ENCODE data around the gene UBL4B.

Gene UBL4B

DNA sequence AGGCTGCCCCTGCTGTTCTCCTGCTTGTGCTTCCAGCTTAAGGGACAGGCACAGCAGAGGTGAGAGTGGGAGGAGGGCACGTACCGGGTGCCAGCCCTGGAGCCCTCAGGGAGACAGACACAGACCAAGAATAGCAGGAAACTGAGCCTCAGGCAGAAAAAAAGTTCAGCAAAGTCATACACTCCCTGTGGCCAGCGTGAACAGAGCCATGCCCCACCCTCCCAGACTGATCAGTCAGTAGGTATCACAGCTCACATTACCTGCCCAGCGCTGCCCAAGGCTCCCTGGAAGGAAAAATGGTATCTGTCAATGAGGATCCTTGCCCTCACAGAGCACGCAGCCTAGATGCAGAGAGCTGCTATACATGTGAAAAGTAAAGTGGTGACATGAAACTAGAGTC, 1.3 kb downstream of the UBL4B start:
- no peak for DNase-seq (ENCODE audit: low read depth, low spot score)

DNA sequence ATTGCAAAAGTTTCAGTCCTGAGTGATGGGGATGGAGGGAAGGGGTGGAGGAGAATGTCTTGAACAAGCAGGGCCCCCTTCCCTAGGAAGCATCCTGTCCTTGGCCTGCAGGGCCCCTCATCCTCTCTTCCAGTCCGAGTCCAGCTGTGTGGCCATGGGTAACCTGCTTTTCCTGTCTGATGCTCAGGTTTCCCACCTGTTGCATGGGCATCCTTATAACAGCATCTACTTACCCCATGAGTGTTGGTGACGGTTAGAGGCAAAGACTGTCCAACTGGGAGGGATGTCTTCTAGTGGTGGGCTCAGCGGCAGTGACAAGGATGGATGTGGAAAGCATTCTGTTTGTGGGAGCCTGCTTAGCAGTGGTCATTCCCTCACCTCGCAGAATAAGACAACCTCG, 1.9 kb downstream of the UBL4B start:
- DNase-seq (ENCODE audit: low read depth, low spot score), result no peak

DNA sequence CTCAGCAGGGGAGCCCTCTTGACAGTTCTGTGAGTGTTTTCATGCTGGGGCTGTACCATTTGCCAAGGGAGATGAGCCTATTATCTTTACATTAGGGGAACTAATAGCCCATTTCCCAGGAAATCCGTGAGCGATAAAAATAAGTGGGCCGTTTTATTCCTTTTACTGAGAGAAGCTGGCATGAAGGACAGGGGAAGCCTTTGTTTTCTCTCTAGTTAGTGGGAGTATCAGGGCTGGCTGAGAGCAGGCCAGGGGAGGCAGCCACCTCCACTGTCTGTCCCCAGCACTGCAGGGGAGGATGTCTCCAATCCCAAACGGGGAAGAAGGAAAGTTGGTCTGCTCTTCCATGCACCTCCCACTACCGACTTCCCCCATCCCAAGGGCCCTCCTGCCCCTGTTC, 2.5 kb downstream of the UBL4B start:
- DNase-seq (ENCODE audit: low read depth, low spot score), result no peak

DNA sequence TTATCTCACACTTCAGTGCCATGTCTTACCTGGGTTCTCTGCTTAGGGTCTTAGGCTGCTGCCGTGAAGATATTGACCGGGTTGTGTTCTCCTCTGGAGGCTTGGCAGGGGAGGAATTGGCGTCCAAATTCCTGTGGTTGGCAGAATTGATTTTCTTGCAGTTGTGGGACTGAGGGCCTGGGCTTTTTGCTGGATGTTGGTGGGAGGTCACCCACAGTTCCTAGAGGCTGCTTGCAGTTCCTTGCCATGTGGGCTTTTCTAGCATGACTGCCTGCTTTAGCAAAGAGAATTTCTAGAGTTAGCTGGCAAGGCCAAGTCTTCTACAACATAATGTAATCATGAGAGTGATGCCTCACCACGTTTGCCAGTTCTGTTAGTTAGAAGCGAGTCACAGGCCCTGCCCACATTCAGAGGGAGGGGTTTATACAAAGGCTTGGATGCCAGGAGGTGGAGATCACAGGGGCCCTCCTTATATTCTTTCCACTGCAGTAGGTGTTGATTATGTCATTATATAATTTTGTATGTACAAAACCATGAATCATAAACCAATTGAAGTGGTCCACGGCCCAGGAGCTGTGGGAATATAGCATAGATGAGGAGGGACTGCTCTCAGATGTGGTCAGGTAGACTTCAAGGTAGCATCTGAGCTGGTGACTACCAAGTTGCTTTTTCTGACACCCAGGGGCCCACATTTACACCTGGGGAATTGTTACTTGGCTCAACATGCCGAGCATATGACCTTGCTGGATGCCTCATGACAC, 6.6 kb downstream of the UBL4B start:
- DNase-seq (ENCODE audit: low read depth, low spot score), result no peak

DNA sequence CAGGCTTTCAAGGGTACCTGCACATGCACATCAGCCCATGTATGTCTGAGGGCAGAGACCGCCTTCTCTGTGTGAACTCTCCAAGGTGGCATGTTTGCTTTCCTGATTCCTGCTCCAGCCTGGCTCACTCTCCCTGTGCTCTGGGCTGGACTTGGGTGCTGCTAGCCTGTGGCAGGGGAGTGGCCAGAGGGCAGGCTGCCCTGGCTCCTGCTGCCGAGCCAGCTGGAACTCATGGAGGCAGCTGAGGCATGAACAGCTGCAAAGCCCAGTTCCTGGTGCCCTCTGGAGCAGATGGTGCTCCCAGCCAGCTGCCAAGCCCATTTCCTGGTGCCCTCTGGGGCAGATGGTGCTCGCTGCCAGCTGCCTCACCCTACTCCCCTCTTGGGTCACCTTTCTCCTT, 7.6 kb downstream of the UBL4B start:
- DNase-seq (ENCODE audit: low read depth, low spot score), result no peak

DNA sequence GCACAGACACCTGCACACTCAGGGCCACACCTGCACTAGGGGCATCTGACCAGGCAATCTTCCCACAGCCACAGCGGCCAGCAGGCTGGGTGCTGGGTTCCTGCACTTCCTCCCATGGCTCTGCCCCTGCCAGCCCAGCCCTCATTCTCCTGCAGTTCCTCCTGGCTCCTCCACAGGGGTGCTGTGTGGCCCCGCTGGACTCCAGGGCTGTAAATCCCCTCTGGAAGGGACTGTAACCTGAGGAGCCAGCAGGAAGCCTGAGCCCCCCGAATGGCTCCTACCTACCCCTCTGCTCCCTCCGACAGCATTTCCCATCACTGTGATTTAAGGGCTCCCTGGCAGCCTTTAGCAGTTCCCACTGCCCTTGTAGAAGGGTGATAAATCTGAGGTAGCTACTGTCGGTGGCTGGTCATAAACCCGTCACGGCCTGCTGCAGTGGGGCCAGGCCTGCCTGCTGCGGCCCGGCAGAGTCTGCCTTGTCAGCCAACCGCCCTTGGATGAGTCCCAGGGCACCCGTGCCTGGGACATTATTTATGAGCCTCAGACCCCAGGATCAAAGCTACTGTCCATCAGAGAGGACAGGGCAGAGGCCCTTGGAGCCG, 8.8 kb downstream of the UBL4B start:
- no peak for DNase-seq (ENCODE audit: low read depth, low spot score)

DNA sequence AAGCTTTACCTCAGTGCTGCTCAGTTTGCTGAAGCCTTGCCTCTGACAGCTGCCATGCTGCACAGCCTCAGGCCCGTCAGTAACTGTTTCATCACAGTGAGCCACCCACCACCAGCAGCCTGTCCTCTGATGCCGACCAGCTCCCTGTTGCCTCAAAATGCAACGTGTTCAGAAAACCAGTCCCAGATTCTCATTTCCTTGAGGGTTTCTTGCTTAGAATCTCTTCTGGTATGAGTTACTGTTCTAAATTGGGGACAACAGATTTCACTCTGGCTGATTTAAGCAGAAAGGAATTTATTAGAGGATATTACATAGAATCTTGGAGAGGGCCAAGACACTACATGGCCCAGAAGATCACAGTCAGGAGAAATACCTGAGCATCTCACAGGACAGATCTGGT, 11.0 kb downstream of the UBL4B start:
- no peak for DNase-seq (ENCODE audit: low read depth, low spot score)

DNA sequence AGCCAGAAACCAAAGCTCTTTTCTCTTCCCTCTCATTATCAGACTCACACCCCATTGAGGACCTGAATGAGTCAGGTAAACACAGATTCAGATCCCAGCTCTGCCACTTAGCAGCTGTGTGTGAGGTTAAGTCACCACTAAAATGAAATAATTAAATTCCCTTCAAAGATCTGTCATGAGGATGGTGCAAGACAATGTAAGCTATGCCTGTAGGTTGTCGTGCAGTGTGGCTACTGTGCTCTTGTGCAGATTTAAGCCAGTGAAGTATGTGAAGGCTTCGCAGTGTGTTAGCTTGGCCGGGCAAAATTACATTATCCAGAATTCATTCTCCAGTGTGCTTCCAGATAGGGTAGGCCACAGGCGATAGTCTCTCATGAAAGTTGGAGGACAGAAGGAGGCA, 13.6 kb downstream of the UBL4B start:
- no peak for DNase-seq (ENCODE audit: low read depth, low spot score)

DNA sequence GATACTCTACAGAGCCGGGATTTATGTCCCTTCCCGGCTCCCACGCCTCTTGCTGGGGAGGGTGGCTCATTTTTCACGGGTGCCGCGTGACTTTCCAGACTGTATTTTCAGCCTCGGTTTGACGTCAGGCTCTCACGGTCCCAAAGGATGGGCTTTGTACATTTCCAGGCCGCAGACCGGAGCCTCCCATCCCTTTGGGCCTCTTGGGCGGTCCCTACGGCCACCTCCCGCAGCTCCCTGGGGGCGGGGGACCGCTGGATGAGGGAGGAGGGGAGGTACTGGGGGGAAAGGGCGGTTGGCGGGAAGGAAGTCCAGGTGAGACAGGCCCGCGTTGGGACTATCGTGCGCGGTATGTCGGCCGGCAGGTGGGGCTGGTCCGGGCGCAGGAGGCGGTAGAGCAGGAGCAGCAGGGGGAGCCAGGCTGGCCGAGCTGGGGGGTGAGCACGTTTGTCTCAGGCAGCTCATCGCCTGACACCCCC, 17.9 kb downstream of the UBL4B start:
- no peak for DNase-seq (ENCODE audit: low read depth, low spot score)

DNA sequence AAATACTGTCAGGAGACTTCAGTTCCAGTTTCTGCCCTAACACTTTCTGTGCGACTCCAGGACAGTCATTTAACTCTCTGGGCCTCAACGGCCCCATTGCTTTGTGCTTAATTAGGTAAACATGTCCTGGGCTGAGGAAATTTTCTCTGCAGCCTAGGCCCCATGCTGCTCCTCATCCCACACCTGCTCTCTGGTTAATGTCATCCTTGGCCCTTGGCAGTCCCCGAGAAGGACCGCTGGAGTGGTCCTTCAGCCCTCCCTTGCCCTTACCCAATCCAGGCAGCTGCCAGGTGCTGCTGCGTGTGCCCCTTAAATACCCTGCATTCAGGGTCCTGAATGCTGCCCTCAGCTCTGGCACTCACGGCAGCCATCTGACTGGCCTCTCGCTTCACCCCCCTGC, 18.7 kb downstream of the UBL4B start:
- no peak for DNase-seq (ENCODE audit: low read depth, low spot score)

DNA sequence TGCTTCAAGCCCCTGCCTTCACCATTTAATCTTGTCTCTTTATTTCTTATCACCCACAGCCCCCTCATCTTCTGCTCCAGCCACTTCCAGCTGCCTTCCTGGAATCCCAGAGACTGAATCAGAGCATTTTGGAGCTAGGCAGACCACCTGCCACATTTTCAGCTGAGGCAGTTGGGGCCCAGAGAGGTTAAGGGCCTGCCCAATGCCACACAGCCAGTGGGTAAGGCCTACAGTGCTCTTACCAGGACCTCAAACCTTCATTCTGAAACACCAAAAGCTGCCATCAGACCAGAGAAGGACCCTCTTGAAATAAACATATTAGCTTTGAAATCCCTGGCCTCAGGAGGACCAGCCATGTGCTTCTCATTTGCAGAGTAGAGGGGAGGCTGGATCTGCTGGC, 20.4 kb downstream of the UBL4B start:
- DNase-seq (ENCODE audit: low read depth, low spot score), result no peak

DNA sequence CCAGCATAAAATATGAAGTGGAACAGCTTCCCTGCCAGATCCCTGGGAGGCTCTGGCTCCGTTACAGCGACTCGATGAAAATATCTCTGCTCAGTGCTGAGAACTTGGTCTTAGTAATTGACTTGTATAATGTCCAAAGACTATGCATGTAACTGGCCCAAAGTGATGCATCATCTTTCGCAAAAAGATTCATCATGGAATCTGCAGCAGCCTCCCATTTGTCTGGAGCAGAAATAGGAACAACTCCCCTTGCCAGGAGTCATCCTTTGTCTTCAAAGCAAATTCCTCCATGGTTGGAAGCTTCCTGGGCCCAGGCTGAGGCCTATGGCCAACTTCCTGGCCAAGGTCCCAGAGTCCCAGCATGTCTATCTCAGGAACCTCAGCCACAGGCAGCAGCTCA, 21.2 kb downstream of the UBL4B start:
- no peak for DNase-seq (ENCODE audit: low read depth, low spot score)

DNA sequence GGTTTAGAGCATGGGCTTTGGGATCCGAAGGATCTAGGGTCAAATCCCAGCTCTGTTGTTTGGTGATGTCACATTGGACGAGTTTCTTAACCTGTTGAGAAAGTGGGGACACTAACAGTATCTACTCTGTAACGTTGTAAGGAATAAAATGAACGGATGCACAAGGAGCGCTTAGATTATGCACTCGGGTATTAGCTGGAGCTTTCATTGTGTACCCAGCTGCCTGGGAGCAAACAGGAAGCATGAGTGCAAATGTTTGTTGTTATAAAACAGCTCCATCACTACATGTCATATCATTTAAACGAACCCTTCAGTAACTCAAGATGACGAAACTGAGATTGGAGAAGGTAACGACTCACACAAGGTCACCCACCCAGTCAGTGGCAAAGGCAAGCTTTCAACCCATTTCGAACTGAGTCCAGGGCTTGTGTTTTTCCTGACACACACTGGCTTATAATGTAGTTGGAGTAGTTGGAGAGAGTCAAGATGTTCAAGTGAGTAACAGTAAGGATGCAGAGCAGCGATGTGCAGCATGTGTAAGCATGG, 21.9 kb downstream of the UBL4B start:
- DNase-seq (ENCODE audit: low read depth, low spot score), result no peak

DNA sequence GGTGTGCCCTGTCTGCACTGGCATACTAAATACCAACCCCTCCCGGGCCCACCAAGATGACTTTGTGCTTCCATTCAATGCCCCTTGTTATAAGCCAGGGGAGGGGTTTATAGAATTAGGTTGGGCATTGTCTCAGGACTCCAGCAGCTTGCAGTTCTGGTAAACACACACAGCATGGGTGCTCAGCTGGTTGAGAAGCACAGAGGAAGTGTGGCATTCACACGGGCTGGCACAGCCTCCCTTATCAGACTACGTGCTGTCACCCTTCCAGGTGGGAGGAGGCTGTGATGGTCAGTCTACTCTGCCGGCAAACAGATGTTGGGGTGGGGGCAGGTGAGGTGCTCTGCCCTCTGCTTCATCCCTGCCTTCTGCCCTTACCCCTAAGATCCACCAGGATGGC, 23.0 kb downstream of the UBL4B start:
- no peak for DNase-seq (ENCODE audit: low read depth, low spot score)

DNA sequence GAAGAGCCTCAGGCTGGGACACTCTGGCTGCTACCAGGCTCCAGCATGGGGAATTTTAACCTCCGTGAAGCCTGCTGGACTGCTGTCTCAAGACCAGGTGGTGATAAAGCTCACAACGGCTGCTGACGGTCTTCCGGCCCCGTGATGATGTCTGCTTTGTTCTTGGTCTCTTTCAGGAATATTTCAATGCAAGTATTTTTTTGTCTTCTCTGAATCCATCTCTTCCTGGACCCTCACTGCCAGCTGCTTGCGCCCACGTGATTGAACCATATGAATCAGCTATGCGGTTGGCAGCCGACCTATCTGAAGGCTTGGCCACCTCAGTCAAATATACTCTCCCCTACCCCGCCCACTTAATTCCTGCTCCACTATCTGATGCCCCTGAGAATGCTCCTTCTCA, 23.4 kb downstream of the UBL4B start:
- DNase-seq (ENCODE audit: low read depth, low spot score), result no peak

DNA sequence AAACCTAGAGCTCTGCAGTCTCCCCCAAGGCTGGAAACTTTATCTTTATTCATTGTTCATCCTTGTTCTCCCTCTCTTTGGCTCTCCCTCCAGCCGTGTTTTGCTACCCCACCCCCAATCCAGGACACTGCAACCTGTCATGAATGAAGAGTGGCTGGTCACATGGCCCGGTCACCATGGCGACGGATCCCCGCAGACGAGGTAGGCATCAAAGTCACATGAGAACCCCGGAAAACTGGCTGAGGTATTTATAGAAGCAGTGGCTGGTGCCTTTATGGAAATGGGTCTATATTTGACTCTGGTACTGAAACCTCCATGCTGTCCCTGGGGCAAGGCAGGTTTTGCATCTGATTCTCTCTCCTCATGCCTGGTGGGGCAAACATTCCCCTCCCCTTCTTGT, 24.7 kb downstream of the UBL4B start:
- DNase-seq (ENCODE audit: low read depth, low spot score), result no peak

DNA sequence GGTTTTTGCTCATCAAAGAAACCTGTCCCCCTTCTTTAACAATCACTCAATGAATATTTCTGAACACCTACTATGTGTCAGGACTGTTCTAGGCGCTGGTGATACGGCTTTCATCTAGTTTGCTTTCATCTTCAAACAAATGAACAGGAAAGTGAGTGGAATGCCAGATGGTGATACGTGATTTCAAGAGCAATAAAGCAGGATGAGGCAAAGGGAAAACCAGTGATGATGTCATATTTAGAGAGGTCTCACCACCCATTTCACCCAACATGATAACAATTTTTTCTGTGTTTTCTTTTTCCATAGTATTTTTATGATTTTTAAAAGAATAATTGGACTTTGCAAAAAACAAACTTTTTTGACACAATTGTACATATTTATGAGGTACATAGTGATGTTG, 26.7 kb downstream of the UBL4B start:
- no peak for DNase-seq (ENCODE audit: low read depth, low spot score)

DNA sequence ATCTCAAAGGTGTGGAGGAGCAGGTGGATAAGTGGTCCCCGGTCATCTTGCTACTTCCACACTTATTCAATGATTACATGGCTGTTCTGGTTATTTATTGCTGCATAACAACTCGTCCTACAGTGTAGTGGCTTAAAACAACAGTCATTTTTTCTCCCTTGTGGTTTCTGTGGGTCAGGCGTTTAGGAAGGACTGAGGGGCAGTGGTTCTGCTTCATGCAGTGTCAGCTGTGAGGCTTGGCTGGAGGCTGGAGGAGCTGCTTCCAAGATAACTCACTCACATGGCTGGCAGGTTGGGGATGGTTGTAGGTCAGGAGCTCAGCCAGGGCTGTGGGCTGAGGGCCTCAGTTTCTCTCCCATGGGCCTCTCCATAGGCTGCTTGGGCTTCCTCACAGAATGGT, 32.1 kb downstream of the UBL4B start:
- DNase-seq (ENCODE audit: low read depth, low spot score), result no peak

DNA sequence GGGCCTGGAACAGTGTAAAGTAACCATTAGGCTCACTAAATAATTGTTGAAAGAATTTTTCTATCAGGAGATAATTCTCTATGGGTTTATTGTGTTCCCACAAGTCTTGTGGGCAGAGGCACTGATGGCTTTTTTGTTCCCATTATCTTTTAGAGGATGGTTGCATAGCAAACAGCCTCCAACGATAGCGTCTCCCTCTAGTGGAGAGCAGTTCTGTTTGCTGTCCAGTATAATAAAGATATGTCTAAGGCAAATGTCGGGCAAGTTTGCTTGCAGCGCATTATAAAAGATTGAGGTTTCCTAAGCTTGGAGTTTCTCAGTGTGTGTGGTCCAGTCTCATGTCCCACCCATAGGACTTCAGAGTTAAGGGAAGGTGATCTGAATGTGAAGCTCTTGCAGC, 36.7 kb downstream of the UBL4B start:
- no peak for DNase-seq (ENCODE audit: low read depth, low spot score)

DNA sequence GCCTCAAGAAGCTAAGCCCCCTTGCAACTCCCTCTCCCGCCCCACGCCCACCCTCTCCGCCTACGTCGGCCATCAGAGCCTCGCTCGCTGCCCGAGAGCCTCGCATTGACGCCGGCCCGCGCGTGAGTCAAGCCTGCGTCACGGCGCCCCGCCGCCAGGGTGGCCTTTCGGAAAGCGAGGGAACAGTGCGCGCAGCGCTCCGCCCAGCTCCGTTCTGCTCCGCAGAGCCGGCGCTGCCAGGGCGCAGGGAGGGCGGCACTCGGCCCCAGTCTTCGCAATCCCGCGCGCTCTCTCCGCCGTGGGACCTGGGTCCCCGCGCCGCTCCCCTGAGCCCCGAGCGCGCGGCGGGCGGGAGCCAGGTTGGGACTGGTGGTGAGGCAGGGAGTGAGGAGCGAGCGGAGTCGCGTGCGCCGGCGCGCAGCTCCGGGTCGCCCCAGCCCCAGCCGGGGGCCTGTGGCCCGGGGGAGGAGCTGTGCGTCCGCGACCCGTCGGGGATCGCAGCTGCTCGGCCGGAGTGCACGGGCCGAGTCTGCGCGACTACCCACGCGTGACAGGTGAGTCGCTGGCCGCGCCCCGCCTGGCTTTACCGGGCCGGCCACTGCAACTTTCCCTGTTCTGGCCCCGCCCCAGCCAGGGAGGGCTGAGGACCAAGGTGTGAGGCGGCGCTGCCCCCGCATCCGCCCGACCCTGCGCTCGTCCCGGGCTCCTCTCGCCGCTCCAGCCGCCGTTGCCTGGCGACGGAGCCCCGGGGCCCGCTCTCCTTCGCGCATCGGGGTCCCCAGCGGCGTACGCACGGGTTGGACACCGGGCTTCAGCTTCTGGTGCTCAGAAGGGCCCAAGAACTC, 38.3 kb downstream of the UBL4B start, which contains the start of gene SLC6A17:
TSS of gene SLC6A17 (plus strand) at position 165 of the 845 bp plus-strand sequence. CDS start 16,436 bp downstream, outside the sequence.
- DNase-seq (ENCODE audit: low read depth, low spot score), result no peak

DNA sequence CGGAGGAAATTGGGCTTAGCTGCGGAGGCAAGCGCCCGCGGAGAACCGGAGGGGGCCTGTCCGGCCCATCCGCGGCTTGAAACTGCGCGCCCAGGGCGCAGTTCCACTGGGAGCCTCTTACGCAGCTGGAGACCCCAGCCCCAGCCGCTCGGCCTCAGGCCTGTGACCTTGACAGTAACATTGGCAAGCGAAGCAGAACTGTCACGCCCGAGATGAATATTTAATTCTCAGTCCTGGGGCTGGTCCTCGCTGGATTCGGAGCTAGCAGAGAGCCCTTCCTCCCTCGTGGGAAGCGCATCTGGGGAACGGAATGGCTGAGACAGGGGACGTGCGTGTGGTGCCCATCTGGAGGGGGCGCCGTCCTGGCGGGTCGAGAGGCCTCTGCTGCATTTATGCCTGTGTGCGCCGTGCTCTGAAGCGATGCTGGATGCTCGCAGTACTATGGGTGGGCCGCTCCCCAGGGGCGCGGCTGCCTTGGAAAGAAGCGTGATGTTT, 39.0 kb downstream of the UBL4B start:
- no peak for DNase-seq (ENCODE audit: low read depth, low spot score)

All from activated naive CD8-positive, alpha-beta T cell treated with anti-CD3 and anti-CD28 coated beads, Interleukin-2, amount 50 U/mL, for 16 hours (primary cell).